Activated naive CD4-positive, alpha-beta T cell treated with anti-CD3 and anti-CD28 coated beads, Interleukin-2, amount 50 U/mL, for 16 hours (primary cell): ENCODE data around the gene RAB19.
A peak's percentile ranks its signal among the peaks of the same experiment; 100 is the strongest.

Source experiments
- DNase-seq: peaks from one replicate; pipeline ENCODE4 v3.0.0-alpha.2; 2020

Gene RAB19

GRCh38 chr7:140454657-140455015 is 50.8 kb downstream of the RAB19 start:
- no peak for DNase-seq

- DNase-seq, result no peak
Measured at GRCh38 chr7:140455743-140456142, 51.9 kb downstream of the RAB19 start.

- DNase-seq, result no peak
Measured at GRCh38 chr7:140456551-140457051, 52.7 kb downstream of the RAB19 start.

- no peak for DNase-seq
Measured at GRCh38 chr7:140458201-140458600, 54.3 kb downstream of the RAB19 start.

- no peak for DNase-seq
Measured at GRCh38 chr7:140458916-140459315, 55.1 kb downstream of the RAB19 start.

GRCh38 chr7:140463111-140463510 is 59.3 kb downstream of the RAB19 start:
- DNase-seq, result no peak

- peak; percentile 49 for DNase-seq
Measured at GRCh38 chr7:140475747-140476333, 72.0 kb downstream of the RAB19 start.

- no peak for DNase-seq
Measured at GRCh38 chr7:140476698-140477261, 72.9 kb downstream of the RAB19 start.
